GM13976 (cell line): ENCODE results near the gene SSBP2.

Experiments used
- DNase-seq: peaks from one replicate; pipeline ENCODE4 v3.0.0; 2012; ENCODE audit warnings: low spot score
- in situ Hi-C: fragments of 300-500 bp; cut with MboI; formaldehyde crosslinking; loops from one replicate; pipeline ENCODE4 v1.12.0; 2022; ENCODE audit warnings: low sequenced_read_pairs, mixed read lengths, inconsistent platforms; ENCODE audit not compliant: unreplicated experiment
- TF ChIP-seq, protein P1 (sequence below): IDR thresholded peaks from 2 replicates; pipeline ENCODE4 v1.5.1; 2012; ENCODE audit warnings: borderline replicate concordance, mild to moderate bottlenecking; ENCODE audit not compliant: insufficient read depth; ENCODE audit errors: extremely low read depth, missing control alignments, control extremely low read depth

The SSBP2 gene

DNA sequence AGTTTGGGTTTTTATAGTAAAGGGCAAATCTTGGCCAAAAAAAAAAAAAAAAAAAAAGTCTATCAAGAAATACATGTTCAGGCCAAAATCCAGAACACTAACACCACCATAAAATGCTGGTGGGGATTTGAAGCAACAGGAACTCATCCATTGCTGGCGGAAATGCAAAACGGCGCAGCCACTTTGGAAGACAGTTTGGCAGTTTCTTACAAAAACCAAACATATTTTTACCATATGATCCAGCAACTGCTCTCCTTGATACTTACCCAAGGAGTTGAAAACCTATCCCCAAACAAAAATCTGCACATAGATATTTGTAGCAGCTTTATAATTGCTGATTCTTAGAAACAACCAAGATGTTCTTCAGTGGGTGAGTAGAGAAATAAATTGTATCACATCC, 203.9 kb downstream of the SSBP2 start:
- TF ChIP-seq, protein P1, sequence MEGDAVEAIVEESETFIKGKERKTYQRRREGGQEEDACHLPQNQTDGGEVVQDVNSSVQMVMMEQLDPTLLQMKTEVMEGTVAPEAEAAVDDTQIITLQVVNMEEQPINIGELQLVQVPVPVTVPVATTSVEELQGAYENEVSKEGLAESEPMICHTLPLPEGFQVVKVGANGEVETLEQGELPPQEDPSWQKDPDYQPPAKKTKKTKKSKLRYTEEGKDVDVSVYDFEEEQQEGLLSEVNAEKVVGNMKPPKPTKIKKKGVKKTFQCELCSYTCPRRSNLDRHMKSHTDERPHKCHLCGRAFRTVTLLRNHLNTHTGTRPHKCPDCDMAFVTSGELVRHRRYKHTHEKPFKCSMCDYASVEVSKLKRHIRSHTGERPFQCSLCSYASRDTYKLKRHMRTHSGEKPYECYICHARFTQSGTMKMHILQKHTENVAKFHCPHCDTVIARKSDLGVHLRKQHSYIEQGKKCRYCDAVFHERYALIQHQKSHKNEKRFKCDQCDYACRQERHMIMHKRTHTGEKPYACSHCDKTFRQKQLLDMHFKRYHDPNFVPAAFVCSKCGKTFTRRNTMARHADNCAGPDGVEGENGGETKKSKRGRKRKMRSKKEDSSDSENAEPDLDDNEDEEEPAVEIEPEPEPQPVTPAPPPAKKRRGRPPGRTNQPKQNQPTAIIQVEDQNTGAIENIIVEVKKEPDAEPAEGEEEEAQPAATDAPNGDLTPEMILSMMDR: no peak
- in situ Hi-C loops: no loop called here
- DNase-seq: no peak

DNA sequence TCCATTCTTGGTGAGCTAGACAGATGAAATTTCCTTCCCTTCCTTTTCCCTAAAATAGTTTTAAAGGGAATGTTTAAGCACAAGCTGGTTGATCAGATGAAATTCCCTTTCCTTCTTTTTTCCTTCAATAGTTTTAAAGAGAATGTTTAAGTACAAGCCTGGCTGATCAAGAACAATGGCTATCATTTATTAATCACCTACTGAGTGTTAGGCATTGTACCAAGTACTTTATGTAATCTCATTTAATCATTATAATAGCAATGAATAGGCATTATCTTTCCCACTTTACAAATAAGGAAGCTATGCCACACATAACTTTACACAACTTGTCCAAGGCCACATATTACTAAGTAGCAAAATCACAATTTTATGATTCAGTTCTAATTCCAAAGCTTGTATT, 205.0 kb downstream of the SSBP2 start:
- no peak for DNase-seq
- in situ Hi-C loops: no loop called here
- TF ChIP-seq, protein P1: no peak

DNA sequence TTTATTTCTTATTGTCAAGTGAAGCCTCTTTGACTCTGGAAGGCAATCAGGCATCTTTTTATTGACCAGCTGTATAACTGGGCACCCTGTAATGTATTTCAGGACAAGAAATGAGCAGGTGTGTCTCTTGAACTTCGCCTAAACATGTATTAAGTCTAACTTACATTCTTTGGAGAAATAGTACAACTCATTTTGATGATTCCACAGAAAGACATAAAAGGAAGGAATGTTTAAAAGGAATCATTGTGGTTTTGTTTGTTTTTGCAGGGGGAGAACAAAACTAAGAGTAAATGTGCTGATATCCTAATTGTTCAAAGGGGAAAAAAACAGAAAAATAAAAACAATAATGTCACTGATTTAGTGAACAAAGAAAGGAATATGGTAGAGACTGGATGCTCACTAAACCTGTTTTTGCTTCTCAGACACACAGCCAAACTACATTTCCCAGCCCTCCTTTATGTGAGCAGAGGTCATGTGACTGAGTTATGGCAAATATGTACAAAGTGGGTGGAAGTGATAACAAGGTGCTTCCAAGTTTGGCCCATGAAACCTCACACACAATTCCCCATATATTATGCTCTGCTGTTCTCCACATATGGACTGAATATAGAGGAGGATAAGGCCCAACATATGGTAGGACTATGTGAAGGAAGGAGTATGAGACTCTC, 206.4 kb downstream of the SSBP2 start:
- in situ Hi-C loops: no loop called here
- TF ChIP-seq, protein P1: no peak
- no peak for DNase-seq

DNA sequence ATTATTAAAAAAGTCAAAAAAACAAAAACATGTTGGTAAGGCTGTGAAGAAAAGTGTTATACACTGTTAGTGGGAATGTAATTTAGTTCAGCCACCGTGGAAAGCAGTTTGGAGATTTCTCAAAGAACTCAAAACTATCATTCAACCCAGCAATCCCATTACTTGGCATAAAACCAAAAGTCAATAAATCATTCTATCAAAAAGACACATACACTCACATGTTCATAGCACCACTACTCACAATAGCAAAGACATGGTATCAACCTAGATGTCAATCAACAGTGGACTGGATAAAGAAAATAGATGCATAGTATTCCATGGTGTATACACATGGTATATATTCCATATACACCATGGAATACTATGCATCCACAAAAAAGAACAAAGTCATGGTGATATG, 208.7 kb downstream of the SSBP2 start:
- in situ Hi-C loops: no loop called here
- TF ChIP-seq, protein P1: no peak
- no peak for DNase-seq

DNA sequence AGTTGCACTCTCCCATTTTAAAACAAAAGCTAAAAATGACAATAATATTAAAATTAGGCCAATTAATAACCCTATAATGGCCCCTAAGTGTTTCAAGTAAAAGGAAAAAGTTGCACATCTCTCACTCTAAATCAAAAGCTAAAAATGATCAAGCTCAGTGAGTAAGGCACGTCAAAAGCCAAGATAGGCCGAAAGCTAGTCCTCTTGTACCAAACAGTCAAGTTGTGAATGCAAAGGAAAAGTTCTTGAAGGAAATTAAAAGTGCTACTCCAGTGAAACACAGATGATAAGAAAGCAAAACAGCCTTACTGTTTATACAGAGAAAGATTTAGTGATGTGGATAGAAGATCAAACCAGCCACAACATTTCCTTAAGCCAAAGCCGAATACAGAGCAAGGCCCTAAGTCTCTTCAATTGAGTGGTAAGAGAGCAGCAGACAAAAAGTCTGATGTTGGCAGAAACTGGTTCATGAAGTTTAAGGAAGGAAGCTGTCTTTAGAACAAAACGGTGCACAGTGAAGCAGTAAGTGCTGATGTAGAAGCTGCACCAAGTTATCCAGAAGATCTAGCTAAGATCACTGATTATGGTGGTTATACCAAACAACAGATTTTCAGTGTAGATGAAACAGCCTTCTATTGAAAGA, 212.9 kb downstream of the SSBP2 start:
- in situ Hi-C loops: no loop called here
- no peak for DNase-seq
- TF ChIP-seq, protein P1: no peak

DNA sequence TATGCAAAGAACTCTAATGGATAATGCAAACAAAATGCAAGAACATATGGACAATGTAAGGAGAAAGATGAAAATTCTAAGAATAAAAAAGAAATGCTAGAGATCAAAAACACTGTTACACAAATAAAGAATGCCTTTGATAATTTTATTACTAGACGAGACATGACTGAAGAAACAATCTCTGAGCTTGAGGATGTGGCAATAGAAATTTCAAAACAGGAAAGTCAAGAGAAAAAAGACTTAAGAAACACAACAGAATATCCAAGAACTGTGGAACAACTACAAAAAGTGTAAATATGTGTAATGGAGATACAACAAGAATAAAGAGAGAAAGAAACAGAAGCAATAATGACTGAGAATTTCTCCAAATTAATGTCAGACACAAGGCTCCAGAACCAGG, 216.5 kb downstream of the SSBP2 start:
- TF ChIP-seq, protein P1: no peak
- no peak for DNase-seq
- in situ Hi-C loops: no loop called here
